RKO (cell line): Measurements from ENCODE around the gene CHIT1.

Source experiments
- DNase-seq: peaks from one replicate; pipeline ENCODE4 v3.0.0-alpha.2; 2016; ENCODE audit warnings: low spot score

The CHIT1 gene

GRCh38 chr1:203216274-203217138 lies 13.0 kb downstream of the CHIT1 start:
- DNase-seq = peak; percentile 62

- no peak for DNase-seq
These were observed 13.9 kb downstream of the CHIT1 start for GRCh38 chr1:203215573-203215972.

GRCh38 chr1:203214871-203215270 lies 14.6 kb downstream of the CHIT1 start:
- no peak for DNase-seq

DNA sequence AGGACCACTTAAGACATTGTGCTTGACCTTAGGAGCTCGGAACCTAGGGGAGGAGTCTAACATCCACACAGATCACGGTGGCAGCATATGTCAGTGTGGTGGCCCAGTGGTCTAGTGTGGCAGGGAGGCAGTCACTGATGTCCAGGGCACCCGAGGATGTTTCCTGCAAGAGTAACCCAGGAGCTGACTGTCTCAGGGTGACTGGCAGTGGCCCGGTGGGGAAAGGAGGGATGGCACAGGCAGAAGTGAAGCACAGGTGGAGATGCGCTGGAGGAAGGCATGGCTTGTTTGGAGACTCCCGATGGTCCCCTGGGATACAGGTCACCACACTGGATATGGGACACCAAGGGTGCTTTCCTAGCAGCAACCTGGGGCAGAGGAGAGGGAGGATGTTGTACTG lies 16.3 kb downstream of the CHIT1 start:
- no peak for DNase-seq

DNA sequence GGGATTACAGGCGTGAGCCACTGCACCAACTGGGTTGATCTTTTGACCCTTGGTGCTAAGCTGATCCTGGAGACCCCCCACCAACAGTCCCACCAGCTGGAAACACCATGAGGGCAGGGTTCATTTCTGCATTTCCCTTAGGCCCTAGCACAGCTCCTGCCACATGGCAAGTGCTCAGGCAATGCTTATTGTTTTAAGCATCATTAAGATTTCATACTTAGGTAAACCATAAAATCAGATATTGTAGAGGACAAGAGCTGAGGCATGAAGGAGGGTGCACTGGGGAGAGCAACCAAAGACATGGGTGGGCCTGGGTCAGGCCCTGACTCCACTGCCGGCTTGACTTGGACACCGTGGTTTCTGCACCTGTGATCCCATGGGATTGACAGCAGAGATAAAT lies 17.7 kb downstream of the CHIT1 start:
- no peak for DNase-seq

DNA sequence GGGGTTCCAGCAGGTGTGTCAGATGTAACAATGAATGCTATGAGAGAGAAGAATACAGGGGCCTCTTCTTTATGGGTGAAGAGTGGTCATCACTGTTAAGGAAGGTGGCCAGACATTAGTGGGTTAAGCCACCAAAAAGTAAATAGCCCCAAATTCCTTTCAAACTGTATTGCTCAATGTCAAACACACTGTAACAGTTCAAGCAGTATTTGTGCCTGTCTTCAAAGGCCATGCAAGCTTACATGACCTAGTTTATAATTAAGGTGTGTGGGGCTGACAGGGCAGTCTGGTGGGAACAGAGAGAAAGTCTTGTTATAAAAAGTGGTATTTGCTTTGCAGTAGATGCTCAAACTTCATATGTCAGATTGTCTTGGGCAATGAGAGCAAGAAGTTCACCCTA lies 18.5 kb downstream of the CHIT1 start:
- DNase-seq = no peak

DNA sequence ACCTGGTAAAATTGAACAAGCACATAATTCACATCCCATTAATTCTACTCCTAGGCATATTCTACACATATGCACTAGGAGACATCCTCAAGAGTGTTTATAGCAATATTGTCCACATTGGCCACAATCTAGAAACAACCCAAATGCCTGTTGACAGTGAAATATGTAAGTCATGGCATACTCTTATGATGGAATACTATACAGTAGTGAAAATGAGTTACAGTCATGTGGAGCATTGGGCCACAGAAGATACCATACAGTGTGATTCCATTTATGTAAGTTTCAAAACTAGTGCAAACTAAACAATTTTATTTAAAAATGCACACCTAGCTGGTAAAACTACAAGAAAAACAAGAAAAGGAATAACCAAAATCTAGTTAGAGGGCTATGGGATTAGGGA lies 19.1 kb downstream of the CHIT1 start:
- no peak for DNase-seq

- no peak for DNase-seq
These were observed 21.3 kb downstream of the CHIT1 start for GRCh38 chr1:203208181-203208580.

DNA sequence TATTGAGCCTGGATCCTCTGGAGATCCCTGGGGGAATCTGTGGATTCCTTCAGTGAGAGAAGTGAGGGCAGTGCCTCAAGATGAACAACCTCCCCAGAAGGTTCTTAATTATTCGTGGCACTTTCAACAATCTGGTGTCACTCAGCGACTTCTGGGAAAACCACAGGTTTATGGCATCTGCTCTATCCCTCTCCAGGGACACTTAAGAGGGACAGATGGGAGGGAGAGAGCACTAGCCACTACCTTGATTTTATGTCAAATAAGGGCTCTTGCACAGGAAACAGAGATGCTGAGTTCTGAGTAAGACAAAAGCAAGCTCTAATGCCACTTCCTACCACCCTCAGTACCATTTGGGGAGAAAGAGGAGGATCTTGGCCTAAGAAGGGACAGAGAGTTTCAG lies 21.7 kb downstream of the CHIT1 start:
- no peak for DNase-seq

DNA sequence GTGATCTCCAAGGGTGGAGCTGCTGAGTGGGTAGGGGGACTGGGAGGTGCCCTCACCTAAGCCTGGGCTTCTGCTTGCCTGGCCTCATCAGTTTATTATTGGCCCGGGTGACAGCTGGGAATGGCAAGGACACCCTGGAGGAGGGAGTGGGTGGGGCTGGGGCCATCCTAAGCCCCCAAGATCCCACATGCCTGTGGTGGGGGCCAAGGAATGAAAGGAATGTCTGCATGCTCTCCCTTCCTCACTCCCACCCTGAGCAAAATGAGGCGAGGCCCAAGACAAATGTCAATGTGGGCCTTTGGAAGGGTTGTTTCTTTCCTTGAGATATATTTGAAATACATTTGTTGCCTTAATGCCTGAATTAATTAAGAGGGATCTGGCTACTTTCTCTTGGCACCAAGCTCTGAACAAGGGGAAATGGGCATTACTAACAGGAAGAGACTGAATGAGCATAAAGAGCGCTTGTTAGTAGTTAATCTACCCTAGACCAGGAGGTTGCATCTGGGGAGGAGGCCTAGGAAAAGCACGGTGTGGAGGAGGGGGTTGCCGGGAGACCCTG lies 23.3 kb downstream of the CHIT1 start:
- DNase-seq = no peak

DNA sequence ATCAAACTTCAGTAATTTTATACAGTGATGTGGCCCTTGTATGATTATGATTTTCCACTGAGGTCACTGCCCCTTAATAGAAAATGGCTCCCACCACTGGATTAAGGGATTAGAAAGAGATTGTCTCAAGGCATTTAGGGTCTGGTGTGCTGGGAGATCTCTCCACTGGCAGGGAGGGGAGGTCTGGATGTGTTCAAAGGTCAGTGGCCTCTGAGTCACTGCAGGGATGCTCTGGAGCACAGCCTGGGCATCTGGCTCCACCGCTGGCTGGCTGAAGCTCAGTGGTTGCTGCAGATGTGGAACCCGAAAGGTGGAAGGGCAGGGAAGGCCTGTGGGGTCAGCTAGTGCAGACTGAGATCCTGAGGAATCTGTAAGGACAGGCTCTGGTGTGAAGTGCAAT lies 24.7 kb downstream of the CHIT1 start:
- no peak for DNase-seq

DNA sequence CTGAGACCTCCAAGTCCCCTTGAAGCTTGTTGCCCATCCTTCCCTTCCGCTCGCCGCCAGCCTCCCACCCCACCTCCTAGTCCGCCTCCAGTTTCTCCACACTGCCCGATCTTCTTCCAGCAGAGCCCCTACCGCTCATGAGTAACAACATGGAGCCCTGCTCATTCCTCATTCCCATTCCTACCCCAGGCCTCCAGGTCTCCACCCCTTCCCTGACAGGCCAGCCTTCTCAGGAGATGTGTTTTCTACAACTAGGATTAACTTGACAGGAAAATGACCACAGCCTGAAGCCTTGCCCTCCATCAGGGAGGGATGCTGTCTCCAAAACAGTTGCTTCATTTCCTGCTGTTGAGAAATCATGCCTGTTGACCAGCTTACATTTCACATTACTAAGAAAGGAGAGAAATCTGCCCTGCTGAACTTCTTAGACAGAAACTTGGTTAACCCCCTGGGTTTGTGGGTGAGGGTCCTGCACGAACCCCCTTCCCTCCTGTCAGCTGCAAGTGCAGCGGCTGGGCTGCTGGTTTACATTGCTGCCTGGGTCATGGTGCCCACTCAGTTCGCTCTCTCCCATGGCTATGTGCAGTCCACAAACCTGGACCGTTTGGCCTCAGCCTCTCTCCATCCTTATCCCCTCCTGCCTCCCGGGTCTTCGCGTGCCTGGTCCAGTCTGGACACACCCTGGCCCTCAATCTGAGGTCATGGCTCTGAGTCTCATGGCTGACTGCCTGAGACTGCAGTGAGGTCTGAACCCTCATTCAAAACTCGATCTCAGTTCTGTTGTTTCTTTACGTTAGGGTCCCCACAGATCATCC lies 26.8 kb downstream of the CHIT1 start:
- no peak for DNase-seq

DNA sequence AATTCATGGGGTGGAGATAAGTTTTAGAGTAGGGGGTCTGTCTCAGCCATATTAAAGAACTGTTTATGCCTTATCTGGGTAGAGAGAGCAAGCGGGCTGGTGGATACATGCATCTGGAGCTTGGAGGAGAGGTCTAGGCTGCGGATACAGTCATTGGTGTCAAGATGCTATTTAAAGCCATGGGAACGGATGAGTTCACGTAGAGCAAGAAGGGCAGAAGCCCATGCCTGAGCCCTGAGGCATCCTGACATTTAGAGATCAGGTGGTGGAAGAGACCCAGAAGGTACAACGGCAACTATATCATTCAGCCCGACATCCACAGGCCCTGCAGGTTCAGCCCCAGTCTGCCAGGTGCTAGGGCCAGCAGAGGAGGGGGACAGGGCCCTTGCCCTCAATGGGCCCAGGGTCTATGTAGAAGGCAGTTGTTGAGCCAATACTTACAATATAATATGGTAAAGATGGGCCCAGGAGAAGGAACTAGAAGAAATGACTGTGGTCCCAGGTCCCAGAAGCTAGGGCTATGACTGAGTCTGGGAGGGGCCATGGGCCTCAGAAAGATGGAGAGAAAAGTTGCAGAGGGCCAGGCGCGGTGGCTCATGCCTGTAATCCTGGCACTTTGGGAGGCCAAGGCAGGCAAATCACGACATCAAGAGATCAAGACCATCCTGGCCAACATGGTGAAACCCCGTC lies 27.8 kb downstream of the CHIT1 start:
- DNase-seq = no peak

- DNase-seq = no peak
These were observed 28.6 kb downstream of the CHIT1 start for GRCh38 chr1:203200916-203201315.

- DNase-seq = no peak
These were observed 29.5 kb downstream of the CHIT1 start for GRCh38 chr1:203199816-203200571.

DNA sequence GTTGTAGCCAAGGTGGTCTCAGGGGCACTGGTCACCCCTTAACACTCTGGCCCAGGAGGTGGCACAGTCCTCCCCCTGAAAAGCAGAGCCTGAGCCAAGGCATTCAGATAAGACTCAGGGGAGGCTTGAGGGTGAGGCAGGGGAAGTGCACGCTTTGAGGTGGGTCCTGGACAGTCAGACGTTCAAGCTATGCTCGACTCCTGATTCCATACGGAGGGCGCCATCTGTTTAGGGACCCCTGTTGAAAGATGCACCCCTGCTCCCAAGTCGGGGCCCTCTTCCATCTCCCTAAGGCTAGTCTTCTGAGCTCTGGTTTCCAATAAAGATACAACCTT lies 30.0 kb downstream of the CHIT1 start:
- DNase-seq = no peak

GRCh38 chr1:203199002-203199401 lies 30.5 kb downstream of the CHIT1 start:
- no peak for DNase-seq

DNA sequence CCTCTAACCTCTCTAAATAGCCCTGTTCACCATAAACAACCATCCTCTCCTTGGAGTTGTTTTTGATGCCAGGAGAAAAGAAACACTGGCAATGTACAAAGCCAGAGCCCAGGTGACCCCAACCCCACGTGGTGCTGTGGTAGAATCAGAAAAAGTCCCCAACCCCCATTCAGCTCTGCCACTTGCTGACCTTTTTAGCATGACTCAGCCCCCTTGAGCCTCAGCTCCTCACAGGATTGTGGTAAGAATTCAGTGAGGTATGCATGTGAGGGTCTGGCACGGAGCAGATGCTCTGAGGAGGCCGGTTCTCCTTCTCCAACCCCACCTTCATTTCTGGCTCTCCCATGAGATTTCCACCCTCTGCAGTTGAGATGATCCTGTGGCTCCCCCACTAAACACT lies 31.8 kb downstream of the CHIT1 start:
- no peak for DNase-seq

DNA sequence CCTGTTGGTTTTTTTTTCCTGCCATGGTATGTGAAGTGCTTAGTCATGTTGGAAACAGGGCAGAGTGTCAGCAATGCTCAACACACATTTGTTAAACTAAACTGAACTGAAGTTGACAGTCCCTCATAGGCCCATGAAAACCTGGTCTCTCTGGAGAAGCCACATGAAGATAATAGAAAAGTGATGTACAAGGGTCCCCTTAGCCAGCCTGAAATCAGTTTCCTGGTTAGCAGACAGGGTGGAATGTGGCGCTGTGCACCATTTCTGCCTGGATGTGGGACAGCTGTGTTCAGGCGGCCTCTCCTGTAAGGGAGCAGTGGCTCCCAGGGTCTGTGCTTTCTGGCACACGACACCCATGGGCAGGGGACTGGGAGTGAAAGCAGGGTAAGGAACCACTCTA lies 33.1 kb downstream of the CHIT1 start:
- DNase-seq = no peak

DNA sequence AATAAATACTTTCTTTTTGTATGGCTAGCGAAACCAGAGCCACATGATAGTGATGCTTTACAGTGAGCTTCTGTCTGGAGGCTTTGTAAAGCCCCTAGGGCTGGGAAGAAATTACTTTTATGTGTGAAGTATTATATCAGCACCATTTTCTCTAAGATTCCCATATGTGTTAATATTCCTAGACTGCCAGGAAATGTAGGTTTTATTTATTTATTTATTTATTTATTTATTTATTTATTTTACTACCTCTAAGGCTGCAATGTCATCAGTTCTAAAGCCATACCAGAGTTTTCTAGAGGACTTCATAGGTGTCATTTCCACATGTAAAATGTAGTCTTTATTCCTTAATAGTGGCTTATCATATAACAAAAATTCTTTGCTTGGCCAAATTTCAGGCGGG lies 38.5 kb downstream of the CHIT1 start:
- DNase-seq = no peak

DNA sequence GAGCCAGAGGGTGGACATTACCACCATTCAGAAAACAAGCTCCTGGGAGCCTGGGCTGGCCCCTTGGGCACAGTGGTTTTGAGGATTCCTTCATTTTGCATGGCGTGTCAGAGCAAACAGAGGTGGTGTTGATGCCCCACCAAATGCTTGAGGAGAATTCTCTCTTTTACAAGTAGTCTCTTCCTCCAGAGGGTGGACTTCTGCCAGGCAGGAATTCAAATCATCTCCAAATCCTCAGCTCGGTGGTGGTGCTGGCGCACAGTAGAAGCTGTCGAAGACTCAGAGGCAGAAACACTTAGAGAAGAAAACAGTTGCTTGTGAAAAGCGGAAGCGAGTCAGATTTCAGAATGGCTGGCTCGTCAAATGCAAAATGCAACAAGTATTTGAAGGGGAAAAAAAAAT lies 39.5 kb downstream of the CHIT1 start:
- no peak for DNase-seq

- no peak for DNase-seq
These were observed 40.7 kb downstream of the CHIT1 start for GRCh38 chr1:203188686-203189232.
